ENCODE results near the gene MYO5B.

MYO5B gene

GRCh38 chr18:50061876-50062517, 132.9 kb downstream of the MYO5B start:
- DNase-seq = peak; percentile 51

GRCh38 chr18:50060822-50061221, 134.1 kb downstream of the MYO5B start:
- no peak for DNase-seq

DNA sequence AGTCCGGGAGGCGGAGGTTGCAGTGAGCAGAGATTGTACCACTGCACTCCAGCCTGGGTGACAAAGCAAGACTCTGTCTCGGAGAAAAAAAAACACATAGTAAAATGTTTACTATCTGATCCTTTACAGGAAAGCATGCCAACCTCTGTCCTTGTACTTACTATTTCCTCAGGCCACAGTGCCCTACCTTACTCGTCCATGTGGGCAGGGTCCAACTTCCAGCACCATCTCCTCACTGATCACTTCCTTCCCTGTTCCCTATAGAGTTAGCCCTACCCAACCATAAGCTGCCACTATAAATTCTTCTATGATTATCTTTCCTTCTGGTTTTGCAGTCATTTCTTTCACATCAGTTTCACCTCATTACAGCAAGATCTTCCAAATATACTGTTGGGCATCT, 136.2 kb downstream of the MYO5B start:
- DNase-seq = no peak

DNA sequence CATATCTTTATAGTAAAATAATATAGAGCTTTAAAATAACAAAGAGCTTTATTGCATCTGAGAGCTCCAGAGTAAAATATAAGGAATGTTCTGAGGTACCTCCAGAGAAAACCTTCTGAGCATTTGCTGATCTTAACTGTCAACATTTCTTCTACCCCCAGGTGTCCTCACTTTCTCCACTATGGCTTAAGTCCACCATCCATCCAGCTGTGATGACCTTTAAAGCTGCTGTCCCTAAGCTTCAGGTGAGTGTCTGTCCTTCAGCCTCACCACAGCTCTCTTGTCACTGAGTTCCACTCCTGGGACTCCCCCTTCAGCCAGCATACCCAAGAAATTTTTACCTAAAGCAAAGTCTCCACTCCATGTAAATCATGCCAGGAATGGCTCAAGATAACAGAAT, 137.9 kb downstream of the MYO5B start:
- DNase-seq = no peak

DNA sequence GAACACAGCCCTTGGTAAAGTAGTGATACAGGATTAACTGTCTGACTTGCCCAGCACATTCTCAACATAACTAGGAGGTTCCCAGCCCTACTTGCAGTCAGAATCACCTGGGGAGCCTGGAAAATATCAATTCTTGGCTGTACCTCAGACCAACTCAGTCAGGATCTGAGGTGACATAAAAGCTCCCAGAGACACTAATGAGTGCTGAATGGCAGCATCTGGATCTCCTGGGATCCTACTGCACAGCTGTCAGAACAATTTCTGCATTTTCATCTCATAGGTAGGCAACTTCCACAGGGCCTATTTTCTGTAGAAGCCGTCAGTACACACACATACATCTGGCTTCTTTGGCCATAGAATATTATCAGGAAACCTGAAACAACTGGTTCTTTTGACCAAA, 138.8 kb downstream of the MYO5B start:
- DNase-seq = no peak

DNA sequence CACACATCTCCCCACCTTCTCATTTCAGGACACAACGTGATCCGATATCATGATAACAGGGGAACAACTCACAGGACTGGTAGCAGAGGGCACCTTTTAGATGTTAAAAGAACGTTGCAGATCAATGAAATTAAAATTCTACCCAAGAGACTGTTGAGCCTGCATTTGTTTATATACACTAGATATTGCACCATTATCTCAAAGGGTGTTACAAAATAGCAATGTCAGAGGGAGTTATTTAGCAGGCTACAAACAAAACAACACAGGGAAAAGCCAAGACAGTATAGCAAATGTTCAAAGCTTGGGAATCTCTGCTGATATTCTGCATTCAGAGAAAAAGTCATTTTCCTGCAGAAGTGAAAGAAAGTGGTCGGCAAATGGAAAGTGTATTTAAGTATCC, 139.5 kb downstream of the MYO5B start:
- no peak for DNase-seq

- no peak for DNase-seq
These were observed 141.8 kb downstream of the MYO5B start for GRCh38 chr18:50053111-50053510.

GRCh38 chr18:50051288-50051687, 143.7 kb downstream of the MYO5B start:
- no peak for DNase-seq

DNA sequence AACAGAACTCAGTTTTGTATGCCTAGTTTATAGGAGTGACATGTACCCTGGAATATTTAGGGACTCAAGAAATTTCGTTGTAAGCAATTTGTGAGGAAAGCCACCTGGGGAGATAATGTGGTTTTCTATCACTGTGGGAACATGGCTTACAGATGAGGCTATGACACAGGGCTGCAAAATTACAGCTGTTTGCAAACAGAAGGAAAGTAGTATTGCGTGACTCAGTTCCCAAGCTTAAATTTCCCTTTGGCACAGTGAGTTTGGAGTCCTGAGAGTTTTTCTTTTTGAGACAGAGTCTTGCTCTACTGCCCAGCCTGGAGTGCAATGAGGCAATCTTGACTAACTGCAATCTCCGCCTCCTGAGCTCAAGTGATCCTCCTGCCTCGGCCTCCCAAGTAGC, 149.8 kb downstream of the MYO5B start:
- DNase-seq = no peak

GRCh38 chr18:50044402-50044801, 150.5 kb downstream of the MYO5B start:
- DNase-seq = no peak

DNA sequence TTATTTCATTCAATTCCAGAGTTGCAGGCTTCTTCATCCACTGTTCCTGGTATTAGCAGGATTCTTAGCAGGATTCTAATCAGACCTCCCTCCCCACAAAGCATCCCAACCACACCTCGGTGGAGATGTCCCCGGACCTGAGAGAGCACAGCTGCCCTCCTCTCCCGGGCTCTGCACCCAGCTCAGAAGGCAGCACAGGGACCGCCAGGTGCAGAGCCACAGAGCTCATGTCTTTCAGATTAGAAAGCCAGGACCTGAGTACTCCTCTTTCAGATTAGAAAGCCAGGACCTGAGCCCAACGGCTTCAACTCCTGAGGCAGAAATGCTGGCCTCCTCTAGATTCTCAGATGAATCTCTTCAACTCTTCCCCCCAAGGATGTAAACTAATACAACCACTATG, 152.3 kb downstream of the MYO5B start:
- DNase-seq = no peak

DNA sequence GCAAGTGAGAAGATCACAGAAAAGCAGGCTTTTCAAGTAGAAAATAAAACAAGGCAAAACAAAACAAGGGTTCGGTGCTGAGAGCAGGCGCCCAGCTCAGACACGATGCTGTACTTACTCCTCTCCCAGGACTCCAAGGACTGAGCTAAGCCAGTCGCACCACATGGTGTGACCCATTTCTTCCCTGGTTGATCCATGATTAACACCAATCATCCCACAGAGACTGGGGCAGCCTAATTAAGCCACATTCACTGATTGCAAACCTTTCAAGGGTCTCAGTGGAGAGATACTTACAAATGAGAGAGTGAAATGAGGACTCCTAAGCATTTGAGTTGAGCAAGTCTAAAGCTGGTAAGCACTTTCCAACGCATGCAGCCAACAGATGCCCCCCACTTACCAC, 155.2 kb downstream of the MYO5B start:
- DNase-seq = no peak

- DNase-seq = no peak
These were observed 156.5 kb downstream of the MYO5B start for GRCh38 chr18:50038448-50038847.

GRCh38 chr18:50034029-50034428, 160.9 kb downstream of the MYO5B start:
- DNase-seq = no peak

GRCh38 chr18:50033004-50033403, 161.9 kb downstream of the MYO5B start:
- no peak for DNase-seq

DNA sequence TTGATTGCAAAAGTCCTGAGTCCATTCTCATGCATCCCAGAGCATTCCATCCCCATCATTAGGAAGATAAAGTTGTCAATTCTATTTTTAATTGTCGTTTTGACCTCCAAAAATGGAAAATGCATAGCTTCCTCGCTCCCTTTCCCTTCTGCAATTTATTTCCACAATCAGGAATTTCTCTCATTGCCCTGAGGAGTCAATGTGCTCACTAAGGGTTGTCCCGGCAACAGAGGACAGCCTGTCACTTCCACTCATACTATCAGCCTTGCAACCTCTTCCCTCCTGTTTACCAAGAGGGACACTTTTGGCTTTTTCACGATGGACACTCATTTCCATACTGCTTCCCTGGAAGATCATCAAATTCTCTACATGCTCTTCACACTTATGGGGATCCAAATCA, 164.8 kb downstream of the MYO5B start:
- DNase-seq = no peak

GRCh38 chr18:50027996-50028395, 167.0 kb downstream of the MYO5B start:
- peak; percentile 69 for DNase-seq

DNA sequence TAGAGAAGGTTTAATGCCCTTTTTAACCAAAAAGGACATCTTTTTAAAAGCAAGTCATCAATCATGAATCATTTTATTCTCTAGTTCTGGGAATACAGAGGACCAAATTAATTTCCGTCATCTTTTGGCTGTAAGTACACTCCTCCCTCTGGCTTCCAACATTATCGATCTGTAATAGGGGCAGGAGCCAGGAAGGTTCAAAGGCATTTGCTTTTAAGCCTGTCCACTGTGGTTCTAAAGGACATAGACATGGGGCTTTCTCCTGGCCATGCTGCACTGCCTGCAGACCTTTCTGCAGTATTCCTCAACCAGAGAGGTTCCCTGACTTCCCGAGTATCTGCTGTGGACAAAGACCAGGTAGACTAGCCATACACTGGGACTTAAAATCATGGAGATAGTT, 170.5 kb downstream of the MYO5B start:
- no peak for DNase-seq

DNA sequence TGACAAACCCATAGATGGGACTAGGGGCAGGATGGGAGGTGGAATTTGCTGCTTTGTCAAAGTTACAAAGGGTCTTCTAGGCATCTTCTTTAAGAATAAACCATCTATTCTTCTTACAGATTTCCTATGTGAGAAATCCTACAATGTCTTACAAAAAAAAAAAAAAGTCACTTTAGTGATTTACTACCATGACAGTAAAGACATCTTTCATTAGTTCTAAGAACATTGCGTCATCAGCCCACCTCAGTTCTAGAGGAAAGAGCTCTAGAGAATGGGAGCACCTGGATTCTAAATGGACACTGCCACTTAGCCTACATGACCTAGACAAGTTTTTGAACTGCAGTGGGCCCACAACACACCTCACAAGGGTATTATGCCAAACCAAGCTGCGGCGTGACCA, 172.0 kb downstream of the MYO5B start:
- no peak for DNase-seq

GRCh38 chr18:50014606-50015005, 180.3 kb downstream of the MYO5B start:
- no peak for DNase-seq

- DNase-seq = no peak
These were observed 181.4 kb downstream of the MYO5B start for GRCh38 chr18:50013363-50014138.

- DNase-seq = no peak
These were observed 183.0 kb downstream of the MYO5B start for GRCh38 chr18:50011813-50012435.

GRCh38 chr18:50009773-50010335, 185.1 kb downstream of the MYO5B start:
- peak; percentile 81 for DNase-seq

- DNase-seq = no peak
These were observed 186.6 kb downstream of the MYO5B start for GRCh38 chr18:50008306-50008705.
